HepG2 (cell line): ENCODE results near the gene FAM222A. TPM values are rescaled to one million over a fixed set of nuclear protein-coding genes. Genes with fewer than 3 reads are reported as not detected.

Experiments
- ATAC-seq: fragments of 200-7000 bp; cut with Tn5 transposase; 3 replicates; pipeline ENCODE4 v1.9.1; 2020; ENCODE audit warnings: mild to moderate bottlenecking, moderate library complexity
- BruUV-seq: library from RNA; stranded (reverse); fragments of 400-500 nt; replicated peaks from 2 replicates; lab custom pipeline; 2021; lab: Mats Ljungman, UMichigan
- CTCF ChIA-PET: fragments of 300-600 bp; formaldehyde crosslinking; extraction: SDS; loops from one replicate; lab custom pipeline; 2021; ENCODE audit warnings: low total read pairs, inconsistent platforms, low intra/inter-chr PET ratio; lab: Yijun Ruan, JAX
- POLR2A ChIA-PET: fragments of 350-600 bp; sonication (Branson Sonifier 250); formaldehyde crosslinking; loops from one replicate; lab custom pipeline; 2020; ENCODE audit warnings: antibody characterized with exemption, inconsistent platforms; lab: Yijun Ruan, JAX
- DNase-seq: peaks from one replicate; pipeline ENCODE4 v3.0.0-alpha.2; 2015; ENCODE audit warnings: low spot score
- FAIRE-seq: peaks from 3 replicates; lab custom pipeline; 2011; peaks lifted over from hg19 to GRCh38; lab: Jason Lieb, UNC
- H2AFZ ChIP-seq: one replicate; pipeline ENCODE4 v1.6.1; 2011; ENCODE audit warnings: low read length, inconsistent platforms
- H3K27ac ChIP-seq: fragments of 300-600 bp; 3 replicates; pipeline ENCODE4 v1.8.0; 2011; ENCODE audit warnings: mixed run types, mild to moderate bottlenecking, mixed read lengths, low read length, inconsistent platforms; ENCODE audit not compliant: insufficient read depth; ENCODE audit errors: extremely low read length
- H3K27me3 ChIP-seq, 2 experiments: fragments of 200-600 bp in 1 of 2; 2 replicates in 1 of 2; 3 replicates in 1 of 2; pipeline versions ENCODE4 v1.6.0 to v1.8.0; 2011; ENCODE audit warnings: low read length in 2 of 2, mild to moderate bottlenecking in 2 of 2, moderate library complexity in 2 of 2, inconsistent platforms in 1 of 2; ENCODE audit not compliant: insufficient read depth in 2 of 2, control insufficient read depth in 1 of 2
- H3K36me3 ChIP-seq, 2 experiments: fragments of 200-600 bp in 1 of 2; replicated peaks in 1 of 2; 2 replicates in 1 of 2; 3 replicates in 1 of 2; pipeline versions ENCODE4 v1.5.1 to v1.8.0; 2011; ENCODE audit warnings: low read length in 2 of 2, inconsistent platforms in 1 of 2; ENCODE audit not compliant: insufficient read depth in 2 of 2, control insufficient read depth in 1 of 2
- H3K4me1 ChIP-seq: 2 replicates; pipeline ENCODE4 v1.5.1; 2012; ENCODE audit warnings: low read length, inconsistent platforms; ENCODE audit not compliant: insufficient read depth
- H3K4me2 ChIP-seq: 2 replicates; pipeline ENCODE4 v1.6.0; 2011; ENCODE audit warnings: low read depth, low read length, inconsistent platforms
- H3K4me3 ChIP-seq, 3 experiments: fragments of 200-600 bp in 1 of 3; sonication (generic), shearing (Covaris generic) in 1 of 3; replicated peaks in 1 of 3; 2 replicates each; pipeline ENCODE4 v1.5.1; 2011 to 2016; ENCODE audit warnings: low read length in 3 of 3, inconsistent platforms in 2 of 3, low read depth in 2 of 3, mild to moderate bottlenecking in 2 of 3, control low read depth in 1 of 3, mixed read lengths in 1 of 3; ENCODE audit not compliant: insufficient read depth in 1 of 3
- H3K79me2 ChIP-seq: one replicate; pipeline ENCODE4 v1.6.1; 2011; ENCODE audit warnings: low read length, inconsistent platforms; ENCODE audit not compliant: insufficient read depth
- H3K9ac ChIP-seq: 2 replicates; pipeline ENCODE4 v1.6.0; 2011; ENCODE audit warnings: mild to moderate bottlenecking, low read depth, low read length, inconsistent platforms; ENCODE audit not compliant: insufficient read depth
- H3K9me3 ChIP-seq: 2 replicates; pipeline ENCODE4 v1.5.1; 2012; ENCODE audit warnings: mild to moderate bottlenecking, low read length
- H4K20me1 ChIP-seq: 2 replicates; pipeline ENCODE4 v1.6.0; 2011; ENCODE audit warnings: inconsistent platforms, mild to moderate bottlenecking, low read length, moderate library complexity; ENCODE audit not compliant: insufficient read depth
- GFI1 ChIP-seq: sonication (generic); formaldehyde crosslinking; IDR thresholded peaks from 2 replicates; pipeline ENCODE4 v1.5.0; 2020; ENCODE audit warnings: missing genetic modification reagents, mild to moderate bottlenecking, borderline replicate concordance
- HMG20B ChIP-seq: conservative IDR thresholded peaks from 2 replicates; pipeline ENCODE4 v1.6.1; 2016; ENCODE audit warnings: missing genetic modification reagents, missing compliant biosample characterization
- HNF4A ChIP-seq: sonication (generic); formaldehyde crosslinking; IDR thresholded peaks from 2 replicates; pipeline ENCODE4 v1.4.0; 2020; ENCODE audit warnings: missing genetic modification reagents
- WGBS: methylation state at CpG from one replicate; pipeline ENCODE4 v1.1.6; 2017; ENCODE audit warnings: low lambda C conversion rate; 5-methylcytosine and 5-hydroxymethylcytosine counted together
- in situ Hi-C: cut with HindIII; loops from 2 replicates; pipeline ENCODE4 v1.10.0; 2017; ENCODE audit warnings: low pct_unique_long_range_greater_than_20kb; ENCODE audit not compliant: extremely low pct_ligation_motif_present
- intact Hi-C: fragments of 100-400 bp; cut with micrococcal nuclease; formaldehyde crosslinking; loops from one replicate; pipeline ENCODE4 v1.10.0; 2022; ENCODE audit not compliant: unreplicated experiment
- polyA plus RNA-seq, 8 experiments: library from polyadenylated mRNA; depleted of rRNA in 3 of 8; stranded (reverse) in 7 of 8; unstranded in 1 of 8; fragments of >200 nt; fragmentation: Illumina TruSeq in 4 of 8; extraction: Trizol in 4 of 8; gene quantifications; 2 replicates each; pipeline versions ENCODE4 v1.2.1 to v1.2.3, GENCODE V29; 2011 to 2016; ENCODE audit warnings: low read depth in 4 of 8, missing spikeins in 1 of 8, mixed read lengths in 1 of 8; ENCODE audit not compliant: insufficient read depth in 1 of 8
- total RNA-seq, 5 experiments: library from RNA; depleted of rRNA; stranded (reverse); fragments of >200 nt; fragmentation: Illumina TruSeq; extraction: Trizol; gene quantifications; 2 replicates each; pipeline ENCODE4 v1.2.3, GENCODE V29; 2016; ENCODE audit warnings: low read depth in 1 of 5
- TF ChIP-seq, protein P1 (sequence below): sonication (generic); formaldehyde crosslinking; IDR thresholded peaks from 2 replicates; pipeline ENCODE4 v1.5.0; 2020; ENCODE audit warnings: mild to moderate bottlenecking, missing genetic modification reagents, borderline replicate concordance

FAM222A gene
- total and polyA plus RNA-seq, 2 of the 13 experiments (the other 11 are each of a cell fraction or from before 2014, with no cell fraction given) = 2.7 to 9.6 TPM

DNA sequence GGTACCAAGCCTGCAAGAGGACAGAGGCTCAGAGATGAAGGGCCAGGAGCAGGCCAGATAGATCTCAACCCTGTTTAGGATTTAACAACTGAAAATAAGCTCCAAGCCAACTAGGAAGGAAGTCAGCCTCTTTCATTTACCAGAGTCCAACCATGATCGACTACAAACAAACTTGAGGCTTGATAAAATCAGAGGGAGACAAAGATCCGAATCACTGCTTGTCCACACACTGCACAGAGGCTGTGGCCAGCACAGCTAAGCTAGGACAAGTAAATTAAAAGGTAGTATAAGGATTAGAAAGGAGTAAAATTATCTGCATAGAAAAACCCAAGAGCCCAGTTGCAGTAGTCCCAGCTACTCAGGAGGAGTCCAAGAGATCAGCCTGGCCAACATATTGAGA is 40.3 kb downstream of the FAM222A start:
- Histone ChIP-seq H4K20me1 (no peaks in the 10 kb centered on the region), H2AFZ (no peak overlapping the region), H3K79me2 (peaks cover 10% of the 10 kb centered on the region), H3K9me3 (peaks cover 10% of the 10 kb centered on the region; the same call in 1 of the 2 replicates), H3K36me3 (0 out of 5 replicates have a peak, but pooled peaks cover 1 to 3% of the 10 kb centered on the region in 2 experiments), H3K4me3 (no peak overlapping the region), H3K9ac (no peak overlapping the region; the same call in 1 of the 2 replicates), H3K4me2 (peak overlapping the region; percentile 29; the same call in 1 of the 2 replicates), H3K27ac (peak overlapping the region; percentile 67), H3K27me3 (no peaks in the 10 kb centered on the region), H3K4me1 (peaks cover 46% of the 10 kb centered on the region)
- in situ Hi-C loops (no loop called here), intact Hi-C loops (no loop called here)
- POLR2A ChIA-PET = interaction anchor here (1.4 kb wide), 1 partner anchor 34 kb away, joined by 5 read pairs; no protein-coding TSS in a partner anchor
- CTCF ChIA-PET = no interaction called here
- peak; percentile 11; the same call in 1 of the 2 replicates for TF ChIP-seq HNF4A (CRISPR knock-in tag)
- peak; percentile 85 for TF ChIP-seq GFI1
- TF ChIP-seq, protein P1, sequence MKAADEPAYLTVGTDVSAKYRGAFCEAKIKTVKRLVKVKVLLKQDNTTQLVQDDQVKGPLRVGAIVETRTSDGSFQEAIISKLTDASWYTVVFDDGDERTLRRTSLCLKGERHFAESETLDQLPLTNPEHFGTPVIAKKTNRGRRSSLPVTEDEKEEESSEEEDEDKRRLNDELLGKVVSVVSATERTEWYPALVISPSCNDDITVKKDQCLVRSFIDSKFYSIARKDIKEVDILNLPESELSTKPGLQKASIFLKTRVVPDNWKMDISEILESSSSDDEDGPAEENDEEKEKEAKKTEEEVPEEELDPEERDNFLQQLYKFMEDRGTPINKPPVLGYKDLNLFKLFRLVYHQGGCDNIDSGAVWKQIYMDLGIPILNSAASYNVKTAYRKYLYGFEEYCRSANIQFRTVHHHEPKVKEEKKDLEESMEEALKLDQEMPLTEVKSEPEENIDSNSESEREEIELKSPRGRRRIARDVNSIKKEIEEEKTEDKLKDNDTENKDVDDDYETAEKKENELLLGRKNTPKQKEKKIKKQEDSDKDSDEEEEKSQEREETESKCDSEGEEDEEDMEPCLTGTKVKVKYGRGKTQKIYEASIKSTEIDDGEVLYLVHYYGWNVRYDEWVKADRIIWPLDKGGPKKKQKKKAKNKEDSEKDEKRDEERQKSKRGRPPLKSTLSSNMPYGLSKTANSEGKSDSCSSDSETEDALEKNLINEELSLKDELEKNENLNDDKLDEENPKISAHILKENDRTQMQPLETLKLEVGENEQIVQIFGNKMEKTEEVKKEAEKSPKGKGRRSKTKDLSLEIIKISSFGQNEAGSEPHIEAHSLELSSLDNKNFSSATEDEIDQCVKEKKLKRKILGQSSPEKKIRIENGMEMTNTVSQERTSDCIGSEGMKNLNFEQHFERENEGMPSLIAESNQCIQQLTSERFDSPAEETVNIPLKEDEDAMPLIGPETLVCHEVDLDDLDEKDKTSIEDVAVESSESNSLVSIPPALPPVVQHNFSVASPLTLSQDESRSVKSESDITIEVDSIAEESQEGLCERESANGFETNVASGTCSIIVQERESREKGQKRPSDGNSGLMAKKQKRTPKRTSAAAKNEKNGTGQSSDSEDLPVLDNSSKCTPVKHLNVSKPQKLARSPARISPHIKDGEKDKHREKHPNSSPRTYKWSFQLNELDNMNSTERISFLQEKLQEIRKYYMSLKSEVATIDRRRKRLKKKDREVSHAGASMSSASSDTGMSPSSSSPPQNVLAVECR = no peak
- 0 out of 2 replicates have a peak, but pooled peaks have one; percentile 35 for TF ChIP-seq HMG20B
- ATAC-seq (peak; percentile 39; the same call in 2 of the 3 replicates), DNase-seq (no peak), FAIRE-seq (peak; percentile 12)
- 4% methylated on average over 2 of the region's 2 CpGs for WGBS
- no TSS peak for BruUV-seq
